ENCODE data around the gene PARD3.

Gene PARD3

DNA sequence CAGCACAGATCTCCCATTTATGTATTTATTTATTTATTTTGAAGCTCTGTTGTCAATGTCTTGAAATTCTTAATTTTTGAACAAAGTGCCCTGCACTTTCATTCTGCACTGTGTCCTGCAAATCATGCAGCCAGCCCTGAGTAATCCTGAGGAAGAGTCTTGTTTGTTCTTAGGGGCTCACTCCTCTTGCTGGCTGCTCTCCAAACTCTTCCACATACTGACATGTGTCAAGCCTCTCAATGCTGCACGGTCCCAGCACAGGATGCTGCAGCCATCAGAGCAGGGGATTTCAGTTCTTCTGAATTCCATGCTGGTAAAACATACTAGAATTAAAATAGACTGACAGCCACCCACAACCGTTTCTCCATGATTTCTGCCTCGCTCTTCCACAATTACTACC, 207.2 kb downstream of the PARD3 start:
- H3F3A ChIP-seq (ENCODE audit: control insufficient read depth, insufficient read depth), result no peaks in the 10 kb centered on the region
- TF ChIP-seq CTCF (IDR thresholded peaks at IDR 0.05; ENCODE audit: low read depth, low read length, poor library complexity, severe bottlenecking) (no peak), EZH2phosphoT487 (IDR thresholded peaks at IDR 0.05; ENCODE audit: borderline replicate concordance, low read length) (no peak)
- H3K36me3 ChIP-seq (ENCODE audit: control insufficient read depth, low read length), result no peaks in the 10 kb centered on the region
- H3K9me3 ChIP-seq (ENCODE audit: control insufficient read depth, insufficient read depth, low read length), result no peaks in the 10 kb centered on the region
- no peak overlapping the region for H3K4me3 ChIP-seq (ENCODE audit: low read length)
- H3K79me2 ChIP-seq (ENCODE audit: control insufficient read depth, low read length), result no peaks in the 10 kb centered on the region
- H3K27ac ChIP-seq (ENCODE audit: low read depth, low read length), result no peak overlapping the region
- H3K4me1 ChIP-seq (ENCODE audit: control insufficient read depth, low read length), result peaks cover 34% of the 10 kb centered on the region
- H4K20me1 ChIP-seq (ENCODE audit: control insufficient read depth, insufficient read depth, low read depth, low read length), result no peaks in the 10 kb centered on the region
- no peaks in the 10 kb centered on the region for H3K27me3 ChIP-seq (ENCODE audit: control insufficient read depth, low read length)
- no peak overlapping the region for H3K4me2 ChIP-seq (ENCODE audit: low read length)
- no peaks in the 10 kb centered on the region for H3K9me2 ChIP-seq (replicated peaks; ENCODE audit: control insufficient read depth, low read length)

GRCh38 chr10:34606890-34607289, 208.2 kb downstream of the PARD3 start:
- Histone ChIP-seq H3K9me3 (ENCODE audit: control insufficient read depth, insufficient read depth, low read length) (no peaks in the 10 kb centered on the region), H3K27me3 (ENCODE audit: control insufficient read depth, low read length) (no peaks in the 10 kb centered on the region), H4K20me1 (ENCODE audit: control insufficient read depth, insufficient read depth, low read depth, low read length) (no peaks in the 10 kb centered on the region), H3K4me2 (ENCODE audit: low read length) (no peak overlapping the region), H3K4me3 (ENCODE audit: low read length) (no peak overlapping the region), H3K9me2 (replicated peaks; ENCODE audit: control insufficient read depth, low read length) (no peaks in the 10 kb centered on the region), H3K79me2 (ENCODE audit: control insufficient read depth, low read length) (no peaks in the 10 kb centered on the region), H3K36me3 (ENCODE audit: control insufficient read depth, low read length) (no peaks in the 10 kb centered on the region), H3K4me1 (ENCODE audit: control insufficient read depth, low read length) (peaks cover 29% of the 10 kb centered on the region), H3K27ac (ENCODE audit: low read depth, low read length) (no peak overlapping the region), H3F3A (ENCODE audit: control insufficient read depth, insufficient read depth) (no peaks in the 10 kb centered on the region)
- TF ChIP-seq EZH2phosphoT487 (IDR thresholded peaks at IDR 0.05; ENCODE audit: borderline replicate concordance, low read length) (no peak), CTCF (IDR thresholded peaks at IDR 0.05; ENCODE audit: low read depth, low read length, poor library complexity, severe bottlenecking) (no peak)

DNA sequence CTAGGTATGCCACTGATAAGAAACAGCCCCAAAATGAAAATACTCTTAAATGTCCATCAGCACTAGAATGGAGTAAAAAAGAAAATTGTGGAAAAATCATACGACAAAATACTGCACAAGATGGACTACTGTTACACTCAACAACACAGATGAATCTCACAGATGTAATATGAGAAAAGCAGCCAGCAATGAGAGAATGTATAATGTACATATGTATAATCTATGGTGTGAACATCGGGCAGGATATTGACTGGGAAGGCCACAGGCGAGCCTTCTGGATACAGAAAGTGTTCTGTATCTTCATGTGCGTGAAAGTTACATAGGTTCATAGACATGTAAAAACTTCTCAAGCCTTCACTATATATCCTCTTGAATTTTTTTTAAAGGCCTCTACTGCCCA, 212.6 kb downstream of the PARD3 start:
- H3K9me2 ChIP-seq (replicated peaks; ENCODE audit: control insufficient read depth, low read length), result no peaks in the 10 kb centered on the region
- no peaks in the 10 kb centered on the region for H3F3A ChIP-seq (ENCODE audit: control insufficient read depth, insufficient read depth)
- H3K79me2 ChIP-seq (ENCODE audit: control insufficient read depth, low read length), result no peaks in the 10 kb centered on the region
- H3K4me1 ChIP-seq (ENCODE audit: control insufficient read depth, low read length), result no peaks in the 10 kb centered on the region
- no peaks in the 10 kb centered on the region for H4K20me1 ChIP-seq (ENCODE audit: control insufficient read depth, insufficient read depth, low read depth, low read length)
- H3K4me3 ChIP-seq (ENCODE audit: low read length), result no peak overlapping the region
- TF ChIP-seq CTCF (IDR thresholded peaks at IDR 0.05; ENCODE audit: low read depth, low read length, poor library complexity, severe bottlenecking) (no peak), EZH2phosphoT487 (IDR thresholded peaks at IDR 0.05; ENCODE audit: borderline replicate concordance, low read length) (no peak)
- H3K27me3 ChIP-seq (ENCODE audit: control insufficient read depth, low read length), result no peaks in the 10 kb centered on the region
- H3K9me3 ChIP-seq (ENCODE audit: control insufficient read depth, insufficient read depth, low read length), result no peaks in the 10 kb centered on the region
- H3K27ac ChIP-seq (ENCODE audit: low read depth, low read length), result no peak overlapping the region
- no peaks in the 10 kb centered on the region for H3K36me3 ChIP-seq (ENCODE audit: control insufficient read depth, low read length)
- no peak overlapping the region for H3K4me2 ChIP-seq (ENCODE audit: low read length)

GRCh38 chr10:34601691-34602090, 213.4 kb downstream of the PARD3 start:
- Histone ChIP-seq H3K4me3 (ENCODE audit: low read length) (no peak overlapping the region), H3K36me3 (ENCODE audit: control insufficient read depth, low read length) (no peaks in the 10 kb centered on the region), H3K4me1 (ENCODE audit: control insufficient read depth, low read length) (no peaks in the 10 kb centered on the region), H3K27me3 (ENCODE audit: control insufficient read depth, low read length) (no peaks in the 10 kb centered on the region), H3F3A (ENCODE audit: control insufficient read depth, insufficient read depth) (no peaks in the 10 kb centered on the region), H4K20me1 (ENCODE audit: control insufficient read depth, insufficient read depth, low read depth, low read length) (no peaks in the 10 kb centered on the region), H3K9me2 (replicated peaks; ENCODE audit: control insufficient read depth, low read length) (no peaks in the 10 kb centered on the region), H3K9me3 (ENCODE audit: control insufficient read depth, insufficient read depth, low read length) (no peaks in the 10 kb centered on the region), H3K79me2 (ENCODE audit: control insufficient read depth, low read length) (no peaks in the 10 kb centered on the region), H3K4me2 (ENCODE audit: low read length) (no peak overlapping the region), H3K27ac (ENCODE audit: low read depth, low read length) (no peak overlapping the region)
- TF ChIP-seq EZH2phosphoT487 (IDR thresholded peaks at IDR 0.05; ENCODE audit: borderline replicate concordance, low read length), result no peak
- TF ChIP-seq CTCF (IDR thresholded peaks at IDR 0.05; ENCODE audit: low read depth, low read length, poor library complexity, severe bottlenecking), result no peak
